ENCODE results near the gene SLC25A36.

GRCh38 chr3:140917772-140918171 is 23.9 kb upstream of the SLC25A36 start:
- no peak for TF ChIP-seq POLR2AphosphoS5 (IDR thresholded peaks at IDR 0.05)
- TF ChIP-seq POLR2A (IDR thresholded peaks at IDR 0.05), result no peak
- TF ChIP-seq CTCF (IDR thresholded peaks at IDR 0.05), result no peak
